ENCODE data around the gene HMGB1. TPM values are rescaled to one million over a fixed set of nuclear protein-coding genes. Genes with fewer than 3 reads are reported as not detected.
"Not testable (repeated sequence)": the region's sequence is repeated elsewhere in the genome, so short reads cannot be mapped to it uniquely, and the experiment has no call there.

Gene HMGB1
- total RNA-seq, 2 donors from 2014 or later: 264 to 274 TPM

GRCh38 chr13:30446126-30446500, 19.6 kb downstream of the HMGB1 start:
- no peaks in the 10 kb centered on the region for H3K4me1 ChIP-seq (replicated peaks)
- no peaks in the 10 kb centered on the region for H3K27me3 ChIP-seq (replicated peaks; ENCODE audit: insufficient read depth)
- TF ChIP-seq CTCF (IDR thresholded peaks at IDR 0.05) (no peak), POLR2AphosphoS5 (IDR thresholded peaks at IDR 0.05) (no peak), POLR2A (IDR thresholded peaks at IDR 0.05) (no peak)
- no peaks in the 10 kb centered on the region for H3K9me3 ChIP-seq
- no peak for DNase-seq (ENCODE audit: low spot score)
- 39% methylated on average over 7 of the region's 7 CpGs for WGBS
- peak overlapping the region; percentile 22 to 45 for H3K27ac ChIP-seq
- H3K4me3 ChIP-seq: peak overlapping the region in 1 of 2 donors; percentile 12
- intact Hi-C loops (cut with DNase I): no loop called here
- no peaks in the 10 kb centered on the region for H3K36me3 ChIP-seq

- H3K4me1 ChIP-seq (replicated peaks): no peaks in the 10 kb centered on the region
- no peak overlapping the region for H3K4me3 ChIP-seq
- intact Hi-C loops (cut with DNase I): no loop called here
- TF ChIP-seq POLR2AphosphoS5 (IDR thresholded peaks at IDR 0.05) (no peak), POLR2A (IDR thresholded peaks at IDR 0.05) (no peak), CTCF (IDR thresholded peaks at IDR 0.05) (no peak)
- WGBS: 91% methylated on average over 12 of the region's 12 CpGs
- no peaks in the 10 kb centered on the region for H3K36me3 ChIP-seq
- DNase-seq (ENCODE audit: low spot score): no peak
- no peaks in the 10 kb centered on the region for H3K9me3 ChIP-seq
- H3K27ac ChIP-seq: no peak overlapping the region
- H3K27me3 ChIP-seq (replicated peaks; ENCODE audit: insufficient read depth): no peaks in the 10 kb centered on the region
Measured at GRCh38 chr13:30443957-30444404, 21.8 kb downstream of the HMGB1 start.

- WGBS: 88% methylated on average over 3 of the region's 3 CpGs
- H3K27ac ChIP-seq; H3K36me3 ChIP-seq; H3K4me1 ChIP-seq (replicated peaks); H3K4me3 ChIP-seq; DNase-seq (ENCODE audit: low spot score); H3K9me3 ChIP-seq; H3K27me3 ChIP-seq (replicated peaks; ENCODE audit: insufficient read depth); intact Hi-C loops (cut with DNase I): not testable (repeated sequence)
Measured at GRCh38 chr13:30443491-30443890, 22.2 kb downstream of the HMGB1 start.

- DNase-seq (ENCODE audit: low spot score): no peak
- TF ChIP-seq POLR2AphosphoS5 (IDR thresholded peaks at IDR 0.05) (no peak), CTCF (IDR thresholded peaks at IDR 0.05) (no peak), POLR2A (IDR thresholded peaks at IDR 0.05) (no peak)
- Histone ChIP-seq H3K4me1 (replicated peaks) (no peaks in the 10 kb centered on the region), H3K36me3 (no peaks in the 10 kb centered on the region), H3K27me3 (replicated peaks; ENCODE audit: insufficient read depth) (no peaks in the 10 kb centered on the region), H3K4me3 (no peak overlapping the region), H3K9me3 (no peaks in the 10 kb centered on the region), H3K27ac (no peak overlapping the region)
- intact Hi-C loops (cut with DNase I): no loop called here
- WGBS: 88% methylated on average over 5 of the region's 5 CpGs
Measured at GRCh38 chr13:30442926-30443325, 22.8 kb downstream of the HMGB1 start.

GRCh38 chr13:30440910-30441703, 24.6 kb downstream of the HMGB1 start:
- Histone ChIP-seq H3K36me3 (no peaks in the 10 kb centered on the region), H3K4me3 (no peak overlapping the region), H3K4me1 (replicated peaks) (no peaks in the 10 kb centered on the region), H3K27ac (no peak overlapping the region), H3K9me3 (no peaks in the 10 kb centered on the region), H3K27me3 (replicated peaks; ENCODE audit: insufficient read depth) (no peaks in the 10 kb centered on the region)
- WGBS: 57% methylated on average over 8 of the region's 8 CpGs
- TF ChIP-seq POLR2A (IDR thresholded peaks at IDR 0.05): no peak
- TF ChIP-seq POLR2AphosphoS5 (IDR thresholded peaks at IDR 0.05): no peak
- TF ChIP-seq CTCF (IDR thresholded peaks at IDR 0.05): no peak
- no peak for DNase-seq (ENCODE audit: low spot score)
- intact Hi-C loops (cut with DNase I): no loop called here
